AG10803 (cell line): Measurements from ENCODE around the gene INSIG2.

ENCODE experiments used
- DNase-seq: peaks from one replicate; pipeline ENCODE4 v3.0.0; 2010; ENCODE audit warnings: low read depth
- H3K4me3 ChIP-seq: 2 replicates; pipeline ENCODE4 v1.5.1; 2011; ENCODE audit warnings: mild to moderate bottlenecking, low read length, control low read depth
- TF ChIP-seq, protein P1 (sequence below): conservative IDR thresholded peaks from 2 replicates; pipeline ENCODE4 v1.5.1; 2011; ENCODE audit warnings: mild to moderate bottlenecking, low read length, control low read depth, inconsistent platforms

The INSIG2 gene

GRCh38 chr2:118153433-118153832 is 65.2 kb downstream of the INSIG2 start:
- TF ChIP-seq, protein P1, sequence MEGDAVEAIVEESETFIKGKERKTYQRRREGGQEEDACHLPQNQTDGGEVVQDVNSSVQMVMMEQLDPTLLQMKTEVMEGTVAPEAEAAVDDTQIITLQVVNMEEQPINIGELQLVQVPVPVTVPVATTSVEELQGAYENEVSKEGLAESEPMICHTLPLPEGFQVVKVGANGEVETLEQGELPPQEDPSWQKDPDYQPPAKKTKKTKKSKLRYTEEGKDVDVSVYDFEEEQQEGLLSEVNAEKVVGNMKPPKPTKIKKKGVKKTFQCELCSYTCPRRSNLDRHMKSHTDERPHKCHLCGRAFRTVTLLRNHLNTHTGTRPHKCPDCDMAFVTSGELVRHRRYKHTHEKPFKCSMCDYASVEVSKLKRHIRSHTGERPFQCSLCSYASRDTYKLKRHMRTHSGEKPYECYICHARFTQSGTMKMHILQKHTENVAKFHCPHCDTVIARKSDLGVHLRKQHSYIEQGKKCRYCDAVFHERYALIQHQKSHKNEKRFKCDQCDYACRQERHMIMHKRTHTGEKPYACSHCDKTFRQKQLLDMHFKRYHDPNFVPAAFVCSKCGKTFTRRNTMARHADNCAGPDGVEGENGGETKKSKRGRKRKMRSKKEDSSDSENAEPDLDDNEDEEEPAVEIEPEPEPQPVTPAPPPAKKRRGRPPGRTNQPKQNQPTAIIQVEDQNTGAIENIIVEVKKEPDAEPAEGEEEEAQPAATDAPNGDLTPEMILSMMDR = no peak
- H3K4me3 ChIP-seq = no peak overlapping the region
- DNase-seq = no peak

- TF ChIP-seq, protein P1 = no peak
- no peak overlapping the region for H3K4me3 ChIP-seq
- DNase-seq = no peak
These were observed 65.9 kb downstream of the INSIG2 start for GRCh38 chr2:118154176-118154575.
